Lung (tissue), 12 donors: Measurements from ENCODE around the gene ITGAE. TPM values are rescaled to one million over a fixed set of nuclear protein-coding genes. Genes with fewer than 3 reads are reported as not detected.
"Not testable (repeated sequence)": the region's sequence is repeated elsewhere in the genome, so short reads cannot be mapped to it uniquely, and the experiment has no call there.

Experiments used
- ATAC-seq: fragments of 200-7000 bp; cut with Tn5 transposase; one replicate; pipeline ENCODE4 v1.9.1; 2020; ENCODE audit warnings: moderate number of reproducible peaks; ENCODE audit not compliant: insufficient read depth, low FRiP score
- DNase-seq, 3 donors: peaks; one replicate each; pipeline ENCODE4 v3.0.0-alpha.2; 2013 to 2017
- H3K27ac ChIP-seq, 2 donors: one replicate each; pipeline ENCODE4 v1.5.1; 2013; ENCODE audit warnings: mild to moderate bottlenecking in 2 of 2, moderate library complexity in 2 of 2, control low read depth in 1 of 2, inconsistent platforms in 1 of 2, low read depth in 1 of 2, low read length in 1 of 2
- H3K27me3 ChIP-seq, 3 donors: one replicate each; pipeline ENCODE4 v1.5.1; 2013; ENCODE audit warnings: low read length in 2 of 3; ENCODE audit not compliant: control insufficient read depth in 3 of 3, insufficient read depth in 3 of 3
- H3K36me3 ChIP-seq, 4 donors: one replicate each; pipeline ENCODE4 v1.5.1; 2013; ENCODE audit warnings: low read length in 4 of 4, mild to moderate bottlenecking in 1 of 4, moderate library complexity in 1 of 4; ENCODE audit not compliant: control insufficient read depth in 4 of 4, insufficient read depth in 4 of 4
- H3K4me1 ChIP-seq, 5 donors: one replicate each; pipeline ENCODE4 v1.5.1; 2013; ENCODE audit warnings: low read length in 5 of 5, mild to moderate bottlenecking in 2 of 5, moderate library complexity in 1 of 5; ENCODE audit not compliant: control insufficient read depth in 5 of 5, insufficient read depth in 5 of 5
- H3K4me3 ChIP-seq: one replicate; pipeline ENCODE4 v1.5.1; 2013; ENCODE audit warnings: mild to moderate bottlenecking, control low read depth, moderate library complexity
- H3K9ac ChIP-seq, 2 donors: one replicate each; pipeline ENCODE4 v1.5.1; 2013; ENCODE audit warnings: low read length in 2 of 2, control low read depth in 1 of 2; ENCODE audit not compliant: insufficient read depth in 1 of 2
- H3K9me3 ChIP-seq, 4 donors: one replicate each; pipeline ENCODE4 v1.5.1; 2013; ENCODE audit warnings: low read length in 3 of 4, mild to moderate bottlenecking in 1 of 4, moderate library complexity in 1 of 4; ENCODE audit not compliant: control insufficient read depth in 4 of 4, insufficient read depth in 3 of 4
- WGBS, 2 donors: extraction: QIAGEN DNeasy Blood & Tissue Kit; methylation state at CpG; one replicate each; pipeline ENCODE4 v1.1.7; 2013; 5-methylcytosine and 5-hydroxymethylcytosine counted together
- polyA plus RNA-seq, 2 donors: library from polyadenylated mRNA; stranded (reverse); fragments of 200-250 nt; gene quantifications; one replicate each; pipeline ENCODE4 v1.2.1, GENCODE V29; 2013
- total RNA-seq, 2 donors: library from RNA; depleted of rRNA in 1 of 2; stranded (reverse); fragments of >200 nt in 1 of 2; gene quantifications; one replicate each; pipeline ENCODE4 v1.2.1, GENCODE V29; 2014 to 2021
- TF ChIP-seq, protein P1 (sequence below): IDR thresholded peaks from 2 replicates; pipeline ENCODE4 v1.5.1; 2012; ENCODE audit warnings: mild to moderate bottlenecking; ENCODE audit errors: control extremely low read depth, extremely low read depth
- donor health status: control.
- donor health status: control.
- donor health status: Bipolar disorder and iron deficiency.
- donor health status: healthy.
- donor health status: DM: yes; HTN: yes; CAD: no.

ITGAE gene
- total and polyA plus RNA-seq, 4 donors = 16.8 to 37.3 (median 27.6) TPM

DNA sequence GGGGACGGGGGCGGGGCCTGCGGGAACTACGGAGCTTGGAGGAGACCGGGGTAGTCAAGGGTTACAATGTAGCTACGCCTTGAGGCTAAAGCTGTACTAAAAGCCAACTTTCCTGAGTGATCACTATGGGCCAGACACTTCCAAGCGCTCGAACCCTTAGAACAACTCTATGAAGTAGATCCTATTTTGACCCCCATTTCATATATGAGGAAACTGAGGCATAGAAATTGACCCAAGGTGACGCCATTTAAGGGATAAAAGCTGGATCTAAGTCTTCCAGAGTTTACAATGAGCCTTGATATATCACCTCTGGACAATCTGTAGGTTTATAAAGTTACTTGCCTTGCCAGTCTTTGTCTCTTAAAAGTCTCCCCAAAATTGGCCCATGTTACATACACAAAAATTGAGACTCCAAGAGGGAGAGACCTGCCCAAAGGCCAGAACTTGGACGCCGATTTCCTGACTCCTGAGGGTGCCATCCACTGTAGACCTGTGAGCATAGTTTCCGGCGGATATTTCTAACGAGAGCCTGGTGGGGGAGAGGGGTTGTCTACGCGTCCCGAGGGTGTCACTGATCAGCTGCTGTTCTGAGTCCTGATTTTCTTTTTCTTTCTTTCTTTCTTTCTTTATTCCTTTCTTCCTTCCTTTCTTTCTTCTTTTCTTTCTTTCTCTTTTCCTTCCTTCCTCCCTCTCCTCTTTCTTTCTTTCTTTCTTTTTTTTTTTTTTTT, 45.6 kb upstream of the ITGAE start:
- H3K4me1 ChIP-seq = peaks cover 0 to 5% (median 0%) of the 10 kb centered on the region in 5 donors
- H3K27ac ChIP-seq = no peak overlapping the region
- WGBS, 2 donors = 48% methylated on average over 17 of the region's 17 CpGs
- no peaks in the 10 kb centered on the region for H3K27me3 ChIP-seq
- H3K4me3 ChIP-seq = no peak overlapping the region
- ATAC-seq = no peak
- TF ChIP-seq, protein P1, sequence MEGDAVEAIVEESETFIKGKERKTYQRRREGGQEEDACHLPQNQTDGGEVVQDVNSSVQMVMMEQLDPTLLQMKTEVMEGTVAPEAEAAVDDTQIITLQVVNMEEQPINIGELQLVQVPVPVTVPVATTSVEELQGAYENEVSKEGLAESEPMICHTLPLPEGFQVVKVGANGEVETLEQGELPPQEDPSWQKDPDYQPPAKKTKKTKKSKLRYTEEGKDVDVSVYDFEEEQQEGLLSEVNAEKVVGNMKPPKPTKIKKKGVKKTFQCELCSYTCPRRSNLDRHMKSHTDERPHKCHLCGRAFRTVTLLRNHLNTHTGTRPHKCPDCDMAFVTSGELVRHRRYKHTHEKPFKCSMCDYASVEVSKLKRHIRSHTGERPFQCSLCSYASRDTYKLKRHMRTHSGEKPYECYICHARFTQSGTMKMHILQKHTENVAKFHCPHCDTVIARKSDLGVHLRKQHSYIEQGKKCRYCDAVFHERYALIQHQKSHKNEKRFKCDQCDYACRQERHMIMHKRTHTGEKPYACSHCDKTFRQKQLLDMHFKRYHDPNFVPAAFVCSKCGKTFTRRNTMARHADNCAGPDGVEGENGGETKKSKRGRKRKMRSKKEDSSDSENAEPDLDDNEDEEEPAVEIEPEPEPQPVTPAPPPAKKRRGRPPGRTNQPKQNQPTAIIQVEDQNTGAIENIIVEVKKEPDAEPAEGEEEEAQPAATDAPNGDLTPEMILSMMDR = no peak
- H3K36me3 ChIP-seq = peaks cover 0 to 15% (median 7%) of the 10 kb centered on the region in 4 donors
- no peak overlapping the region for H3K9ac ChIP-seq
- no peaks in the 10 kb centered on the region for H3K9me3 ChIP-seq
- no peak for DNase-seq

DNA sequence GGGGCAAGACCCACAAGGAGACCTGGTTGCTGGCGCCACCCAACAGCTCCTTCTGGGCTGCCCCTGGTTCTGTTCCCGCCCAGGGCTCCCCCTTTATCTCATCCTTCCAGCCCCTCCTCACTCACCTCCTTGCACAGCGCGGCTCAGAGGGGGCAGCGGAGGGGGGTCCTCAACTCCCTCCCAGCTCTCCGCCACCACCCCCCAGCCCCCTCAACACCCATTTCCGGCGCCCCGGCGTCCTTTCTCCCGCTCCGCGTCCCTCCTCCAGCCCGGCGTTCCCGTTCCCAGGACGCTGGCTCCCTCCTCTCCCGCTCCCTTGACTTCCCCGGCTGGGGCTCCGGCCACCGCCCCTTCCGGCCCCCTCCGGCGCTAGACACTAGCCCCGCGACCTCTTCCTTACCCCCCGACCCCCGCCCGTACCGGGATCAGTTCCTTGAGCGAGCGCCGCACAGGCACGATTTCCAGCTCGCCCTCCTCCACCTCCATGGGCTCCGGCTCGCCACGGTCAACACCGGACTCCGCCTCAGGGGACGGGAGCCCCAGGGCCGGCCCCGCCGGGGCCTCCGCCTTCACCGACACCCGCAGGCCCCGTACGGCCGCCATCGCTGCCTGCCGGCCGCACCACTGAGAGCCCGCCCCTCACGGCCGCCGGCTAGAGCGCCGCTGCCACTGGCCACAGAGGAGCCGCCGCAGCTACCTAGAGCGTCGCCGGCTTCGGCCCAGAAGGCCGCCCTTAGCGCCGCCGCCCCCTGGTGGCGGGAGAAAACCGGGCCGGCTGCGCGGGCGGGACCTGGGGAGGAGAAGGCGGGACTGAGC, 44.8 kb upstream of the ITGAE start, which contains the start of gene NCBP3:
NCBP3 (minus strand) TSS at position 626 of the 816 bp plus-strand sequence; CDS start at position 603, 23 bp downstream.
- Histone ChIP-seq H3K4me1 (peaks cover 0 to 5% (median 0%) of the 10 kb centered on the region in 5 donors), H3K4me3 (peak within 1 kb of the TSS; percentile 91), H3K27me3 (no peaks in the 10 kb centered on the region), H3K27ac (peak within 1 kb of the TSS; percentile 94 to 96), H3K9me3 (no peaks in the 10 kb centered on the region), H3K36me3 (peaks cover 0 to 15% (median 7%) of the 10 kb centered on the region in 4 donors), H3K9ac (peak within 1 kb of the TSS; percentile 76 to 77)
- peak; percentile 99 for ATAC-seq
- TF ChIP-seq, protein P1 = peak; percentile 92
- peak; percentile 94 to 96 (median 95) for DNase-seq
- WGBS, 2 donors = 1% methylated on average over 60 to 76 of the region's 76 CpGs

- DNase-seq = no peak
- peak overlapping the region; percentile 94 to 96 for H3K27ac ChIP-seq
- no peak for ATAC-seq
- H3K9me3 ChIP-seq = no peaks in the 10 kb centered on the region
- TF ChIP-seq, protein P1 = no peak
- H3K4me1 ChIP-seq = peaks cover 0 to 5% (median 0%) of the 10 kb centered on the region in 5 donors
- WGBS, 2 donors = 0 to 1% methylated on average over 8 of the region's 8 CpGs
- H3K4me3 ChIP-seq = peak overlapping the region; percentile 91
- no peaks in the 10 kb centered on the region for H3K27me3 ChIP-seq
- H3K9ac ChIP-seq = peak overlapping the region; percentile 76 to 77
- H3K36me3 ChIP-seq = peaks cover 0 to 15% (median 8%) of the 10 kb centered on the region in 4 donors
Observed at GRCh38 chr17:3845291-3845620, 44.3 kb upstream of the ITGAE start.

GRCh38 chr17:3844556-3844955, 43.6 kb upstream of the ITGAE start:
- H3K4me3 ChIP-seq, H3K27me3 ChIP-seq, H3K27ac ChIP-seq, H3K9me3 ChIP-seq, DNase-seq, H3K4me1 ChIP-seq, ATAC-seq, H3K9ac ChIP-seq: not testable (repeated sequence)
- 95% methylated on average over 19 of the region's 19 CpGs for WGBS, 2 donors
- peaks cover 6 to 21% (median 13%) of the 10 kb centered on the region in 4 donors for H3K36me3 ChIP-seq
